Measurements from ENCODE around the gene RYR3.

DNA sequence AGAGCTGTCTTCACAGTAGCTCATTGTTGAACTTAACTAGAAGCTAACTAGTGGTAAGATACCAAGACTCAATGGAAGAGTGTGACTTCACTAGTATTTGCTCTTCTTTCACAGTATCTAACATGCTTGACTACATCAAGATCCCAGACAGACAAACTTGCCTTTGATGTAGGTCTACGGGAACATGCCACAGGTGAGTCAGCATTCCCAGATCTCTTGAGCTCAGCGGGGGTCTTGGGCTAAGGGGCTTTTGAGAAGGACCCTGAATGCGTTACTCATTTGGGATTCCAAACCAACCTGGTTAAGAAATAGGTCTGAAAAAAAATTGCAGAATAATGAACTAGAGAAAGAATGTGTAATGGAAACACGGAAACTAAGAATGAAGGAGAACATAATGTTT, 222.4 kb downstream of the RYR3 start:
- TF ChIP-seq POLR2A (IDR thresholded peaks at IDR 0.05; ENCODE audit: low read depth, low read length): no peak
- TF ChIP-seq TAF1 (IDR thresholded peaks at IDR 0.05; ENCODE audit: borderline replicate concordance, low read depth, low read length): no peak
- TF ChIP-seq POLR2AphosphoS5 (IDR thresholded peaks at IDR 0.05; ENCODE audit: low read depth, low read length): no peak
